ENCODE results near the gene PRPF18.
A peak's percentile ranks its signal among the peaks of the same experiment; 100 is the strongest.
"Not testable (repeated sequence)": the region's sequence is repeated elsewhere in the genome, so short reads cannot be mapped to it uniquely, and the experiment has no call there.

PRPF18 gene

GRCh38 chr10:13586676-13587355 is at the start of gene PRPF18:
PRPF18 (plus strand) TSS chr10:13586965; CDS start chr10:13587087, 122 bp downstream.
- DNase-seq (ENCODE audit: low read depth, low spot score) = peak; percentile 76
- Histone ChIP-seq H3K4me1 (ENCODE audit: insufficient read depth, insufficient read length) (no peaks in the 10 kb centered on the region), H3K9ac (ENCODE audit: insufficient read length, low read depth) (peak within 1 kb of the TSS; percentile 88), H3K27me3 (ENCODE audit: insufficient read depth, insufficient read length) (no peaks in the 10 kb centered on the region), H3K36me3 (ENCODE audit: insufficient read depth, insufficient read length, low read length) (peaks cover under 1% of the 10 kb centered on the region), H3K9me3 (ENCODE audit: insufficient read depth, low read length) (no peaks in the 10 kb centered on the region), H3K4me3 (ENCODE audit: insufficient read length, low read depth) (peak within 1 kb of the TSS; percentile 89)
- TF ChIP-seq YY1 (IDR thresholded peaks at IDR 0.05; ENCODE audit: insufficient read depth, insufficient read length) = no peak
- TF ChIP-seq SUZ12 (IDR thresholded peaks at IDR 0.05; ENCODE audit: extremely low read depth, insufficient read depth, insufficient read length) = no peak
- TF ChIP-seq ZNF274 (IDR thresholded peaks at IDR 0.05; ENCODE audit: low read depth, low read length) = no peak

GRCh38 chr10:13537985-13538384 is 48.8 kb upstream of the PRPF18 start:
- not testable (repeated sequence) for H3K9me3 ChIP-seq (ENCODE audit: insufficient read depth, low read length); H3K36me3 ChIP-seq (ENCODE audit: insufficient read depth, insufficient read length, low read length); H3K4me3 ChIP-seq (ENCODE audit: insufficient read length, low read depth); H3K4me1 ChIP-seq (ENCODE audit: insufficient read depth, insufficient read length); H3K9ac ChIP-seq (ENCODE audit: insufficient read length, low read depth); H3K27me3 ChIP-seq (ENCODE audit: insufficient read depth, insufficient read length); DNase-seq (ENCODE audit: low read depth, low spot score)

GRCh38 chr10:13542533-13542932 is 44.2 kb upstream of the PRPF18 start:
- DNase-seq (ENCODE audit: low read depth, low spot score) = no peak
- no peaks in the 10 kb centered on the region for H3K27me3 ChIP-seq (ENCODE audit: insufficient read depth, insufficient read length)
- H3K36me3 ChIP-seq (ENCODE audit: insufficient read depth, insufficient read length, low read length) = no peaks in the 10 kb centered on the region
- no peak overlapping the region for H3K4me3 ChIP-seq (ENCODE audit: insufficient read length, low read depth)
- no peak for TF ChIP-seq ZNF274 (IDR thresholded peaks at IDR 0.05; ENCODE audit: low read depth, low read length)
- no peak for TF ChIP-seq YY1 (IDR thresholded peaks at IDR 0.05; ENCODE audit: insufficient read depth, insufficient read length)
- TF ChIP-seq SUZ12 (IDR thresholded peaks at IDR 0.05; ENCODE audit: extremely low read depth, insufficient read depth, insufficient read length) = no peak
- no peaks in the 10 kb centered on the region for H3K9me3 ChIP-seq (ENCODE audit: insufficient read depth, low read length)
- H3K9ac ChIP-seq (ENCODE audit: insufficient read length, low read depth) = no peak overlapping the region
- H3K4me1 ChIP-seq (ENCODE audit: insufficient read depth, insufficient read length) = no peaks in the 10 kb centered on the region

GRCh38 chr10:13550802-13551201 is 36.0 kb upstream of the PRPF18 start:
- TF ChIP-seq SUZ12 (IDR thresholded peaks at IDR 0.05; ENCODE audit: extremely low read depth, insufficient read depth, insufficient read length) (no peak), YY1 (IDR thresholded peaks at IDR 0.05; ENCODE audit: insufficient read depth, insufficient read length) (no peak), ZNF274 (IDR thresholded peaks at IDR 0.05; ENCODE audit: low read depth, low read length) (no peak)
- H3K4me1 ChIP-seq (ENCODE audit: insufficient read depth, insufficient read length) = no peaks in the 10 kb centered on the region
- H3K27me3 ChIP-seq (ENCODE audit: insufficient read depth, insufficient read length) = no peaks in the 10 kb centered on the region
- H3K9me3 ChIP-seq (ENCODE audit: insufficient read depth, low read length) = peaks cover 13% of the 10 kb centered on the region
- no peaks in the 10 kb centered on the region for H3K36me3 ChIP-seq (ENCODE audit: insufficient read depth, insufficient read length, low read length)
- no peak overlapping the region for H3K9ac ChIP-seq (ENCODE audit: insufficient read length, low read depth)
- no peak overlapping the region for H3K4me3 ChIP-seq (ENCODE audit: insufficient read length, low read depth)
- DNase-seq (ENCODE audit: low read depth, low spot score) = no peak

- Histone ChIP-seq H3K27me3 (ENCODE audit: insufficient read depth, insufficient read length) (no peaks in the 10 kb centered on the region), H3K36me3 (ENCODE audit: insufficient read depth, insufficient read length, low read length) (no peaks in the 10 kb centered on the region), H3K9ac (ENCODE audit: insufficient read length, low read depth) (no peak overlapping the region), H3K4me1 (ENCODE audit: insufficient read depth, insufficient read length) (no peaks in the 10 kb centered on the region), H3K4me3 (ENCODE audit: insufficient read length, low read depth) (no peak overlapping the region), H3K9me3 (ENCODE audit: insufficient read depth, low read length) (peaks cover 5% of the 10 kb centered on the region; the same call in 1 of the 2 replicates)
- TF ChIP-seq SUZ12 (IDR thresholded peaks at IDR 0.05; ENCODE audit: extremely low read depth, insufficient read depth, insufficient read length) (no peak), ZNF274 (IDR thresholded peaks at IDR 0.05; ENCODE audit: low read depth, low read length) (no peak), YY1 (IDR thresholded peaks at IDR 0.05; ENCODE audit: insufficient read depth, insufficient read length) (no peak)
- no peak for DNase-seq (ENCODE audit: low read depth, low spot score)
Measured at GRCh38 chr10:13555884-13556510, 30.8 kb upstream of the PRPF18 start.

- TF ChIP-seq ZNF274 (IDR thresholded peaks at IDR 0.05; ENCODE audit: low read depth, low read length) = no peak
- TF ChIP-seq SUZ12 (IDR thresholded peaks at IDR 0.05; ENCODE audit: extremely low read depth, insufficient read depth, insufficient read length) = no peak
- TF ChIP-seq YY1 (IDR thresholded peaks at IDR 0.05; ENCODE audit: insufficient read depth, insufficient read length) = no peak
- H3K9ac ChIP-seq (ENCODE audit: insufficient read length, low read depth) = no peak overlapping the region
- DNase-seq (ENCODE audit: low read depth, low spot score) = no peak
- no peaks in the 10 kb centered on the region for H3K4me1 ChIP-seq (ENCODE audit: insufficient read depth, insufficient read length)
- H3K4me3 ChIP-seq (ENCODE audit: insufficient read length, low read depth) = no peak overlapping the region
- peaks cover 19% of the 10 kb centered on the region; the same call in 1 of the 2 replicates for H3K9me3 ChIP-seq (ENCODE audit: insufficient read depth, low read length)
- no peaks in the 10 kb centered on the region for H3K27me3 ChIP-seq (ENCODE audit: insufficient read depth, insufficient read length)
- no peaks in the 10 kb centered on the region for H3K36me3 ChIP-seq (ENCODE audit: insufficient read depth, insufficient read length, low read length)
Measured at GRCh38 chr10:13559124-13559700, 27.6 kb upstream of the PRPF18 start.

- Histone ChIP-seq H3K9me3 (ENCODE audit: insufficient read depth, low read length) (peaks cover 26% of the 10 kb centered on the region), H3K27me3 (ENCODE audit: insufficient read depth, insufficient read length) (no peaks in the 10 kb centered on the region), H3K4me3 (ENCODE audit: insufficient read length, low read depth) (no peak overlapping the region), H3K4me1 (ENCODE audit: insufficient read depth, insufficient read length) (no peaks in the 10 kb centered on the region), H3K36me3 (ENCODE audit: insufficient read depth, insufficient read length, low read length) (no peaks in the 10 kb centered on the region), H3K9ac (ENCODE audit: insufficient read length, low read depth) (no peak overlapping the region)
- DNase-seq (ENCODE audit: low read depth, low spot score) = no peak
- no peak for TF ChIP-seq ZNF274 (IDR thresholded peaks at IDR 0.05; ENCODE audit: low read depth, low read length)
- no peak for TF ChIP-seq YY1 (IDR thresholded peaks at IDR 0.05; ENCODE audit: insufficient read depth, insufficient read length)
- no peak for TF ChIP-seq SUZ12 (IDR thresholded peaks at IDR 0.05; ENCODE audit: extremely low read depth, insufficient read depth, insufficient read length)
Measured at GRCh38 chr10:13560597-13560996, 26.2 kb upstream of the PRPF18 start.

Data from NT2/D1 (cell line).